ENCODE results near the gene ATP1B2.
"Not testable (repeated sequence)": the region's sequence is repeated elsewhere in the genome, so short reads cannot be mapped to it uniquely, and the experiment has no call there.

ATP1B2 gene, protein sequence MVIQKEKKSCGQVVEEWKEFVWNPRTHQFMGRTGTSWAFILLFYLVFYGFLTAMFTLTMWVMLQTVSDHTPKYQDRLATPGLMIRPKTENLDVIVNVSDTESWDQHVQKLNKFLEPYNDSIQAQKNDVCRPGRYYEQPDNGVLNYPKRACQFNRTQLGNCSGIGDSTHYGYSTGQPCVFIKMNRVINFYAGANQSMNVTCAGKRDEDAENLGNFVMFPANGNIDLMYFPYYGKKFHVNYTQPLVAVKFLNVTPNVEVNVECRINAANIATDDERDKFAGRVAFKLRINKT

GRCh38 chr17:7650509-7651096 lies at the start of gene ATP1B2:
ATP1B2 (plus strand) TSS chr17:7650926; CDS start chr17:7651519, 593 bp downstream.
- peak; percentile 30 for DNase-seq

GRCh38 chr17:7606280-7606679 lies 44.4 kb upstream of the ATP1B2 start:
- DNase-seq, result no peak

DNA sequence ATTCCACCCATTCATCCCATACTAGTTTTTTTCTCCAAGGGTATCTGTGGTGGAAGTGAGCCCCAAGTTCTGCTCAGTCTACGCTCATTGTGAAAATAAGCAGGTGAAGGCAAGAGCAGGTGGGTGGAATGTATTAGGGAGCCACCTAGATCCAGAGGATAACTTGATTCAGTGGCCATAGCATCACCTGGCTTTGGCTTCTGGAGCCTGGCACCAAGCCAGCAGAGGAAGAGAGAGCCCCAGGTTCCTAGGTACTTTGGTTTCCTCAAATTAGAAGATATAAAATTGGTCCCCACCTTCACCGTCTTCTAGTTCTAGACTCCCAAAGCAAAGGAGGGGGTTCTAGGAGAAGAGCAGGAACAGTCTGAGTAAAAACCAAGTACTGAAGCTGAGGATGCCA lies 40.1 kb upstream of the ATP1B2 start:
- DNase-seq, result no peak

DNA sequence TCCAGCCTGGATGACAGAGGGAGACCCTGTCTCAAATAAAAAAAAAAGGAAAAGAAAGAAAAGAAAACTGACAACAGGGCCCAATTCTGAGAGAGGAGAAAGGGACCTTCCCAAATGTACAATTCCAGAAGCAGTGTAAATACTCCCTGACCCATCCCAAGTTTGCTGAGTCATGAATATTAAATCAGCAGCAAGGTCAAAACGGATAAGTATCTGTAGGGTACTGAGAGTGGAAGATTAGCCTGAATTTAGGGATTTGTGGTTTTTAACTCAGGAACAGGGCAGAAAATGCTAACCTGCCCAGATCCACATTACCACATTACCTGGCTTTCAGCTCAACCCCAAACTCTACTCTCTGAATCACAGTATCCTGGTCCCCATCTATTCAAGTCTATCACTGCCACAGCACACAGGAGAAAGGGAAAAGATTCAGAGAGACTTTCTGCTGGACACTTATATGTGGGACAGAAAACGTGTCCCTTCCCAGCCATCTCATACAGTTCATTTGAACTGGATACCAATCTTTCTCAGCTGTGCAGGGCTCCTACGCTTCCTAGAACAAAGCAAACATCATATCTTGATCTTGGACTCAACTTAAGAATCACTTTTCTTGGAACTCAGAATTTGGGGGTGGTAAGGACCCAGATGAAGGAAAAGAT lies 39.0 kb upstream of the ATP1B2 start:
- DNase-seq, result no peak

DNA sequence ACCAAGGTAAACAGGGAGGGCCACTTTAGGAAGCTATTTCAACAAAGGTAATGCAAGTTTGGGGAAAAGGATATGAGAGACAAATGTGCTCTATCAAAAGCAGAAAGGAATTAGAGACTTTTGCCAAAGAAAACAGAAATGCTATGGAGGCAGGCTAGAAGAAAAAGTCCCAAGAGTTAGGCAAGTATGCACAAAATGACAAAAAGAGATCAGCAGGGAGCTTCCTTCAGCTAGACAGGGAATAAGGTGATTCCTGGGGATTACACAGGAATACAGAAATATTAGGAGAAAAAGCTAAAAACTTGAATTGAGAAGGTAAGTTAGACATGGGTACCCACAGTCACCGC lies 38.5 kb upstream of the ATP1B2 start:
- DNase-seq, result no peak

DNA sequence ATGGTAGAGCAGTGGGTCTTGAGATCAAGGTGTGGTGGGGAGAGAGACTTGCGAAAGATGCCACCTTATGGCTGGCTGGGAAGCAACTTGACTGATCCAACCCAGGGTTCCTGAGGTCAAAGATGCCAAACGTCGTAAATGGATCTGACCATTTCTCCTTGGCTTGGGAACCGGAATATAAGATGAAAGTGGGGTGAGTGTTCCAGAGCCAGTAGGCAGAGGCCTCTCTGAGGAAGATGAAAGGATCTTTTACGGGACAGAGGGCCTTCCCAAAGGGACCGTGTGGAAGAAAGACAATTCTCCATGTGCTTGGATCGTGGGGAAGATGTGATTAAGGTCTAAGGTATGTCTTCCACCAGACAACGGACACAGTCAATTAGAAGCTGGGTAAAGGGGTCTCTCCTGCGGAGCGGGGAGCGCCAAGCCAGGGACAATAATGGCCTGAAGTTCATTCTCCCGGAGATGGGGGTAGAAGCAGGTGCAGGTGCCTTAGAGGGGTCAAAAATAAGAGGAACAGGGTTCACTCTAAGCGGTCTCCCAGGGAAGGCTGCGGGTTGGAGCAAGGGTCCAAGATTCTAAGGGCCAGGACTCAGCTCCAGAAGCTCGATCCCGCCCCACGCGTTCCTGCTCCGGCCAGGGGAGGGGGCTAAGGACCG lies 36.8 kb upstream of the ATP1B2 start:
- no peak for DNase-seq

DNA sequence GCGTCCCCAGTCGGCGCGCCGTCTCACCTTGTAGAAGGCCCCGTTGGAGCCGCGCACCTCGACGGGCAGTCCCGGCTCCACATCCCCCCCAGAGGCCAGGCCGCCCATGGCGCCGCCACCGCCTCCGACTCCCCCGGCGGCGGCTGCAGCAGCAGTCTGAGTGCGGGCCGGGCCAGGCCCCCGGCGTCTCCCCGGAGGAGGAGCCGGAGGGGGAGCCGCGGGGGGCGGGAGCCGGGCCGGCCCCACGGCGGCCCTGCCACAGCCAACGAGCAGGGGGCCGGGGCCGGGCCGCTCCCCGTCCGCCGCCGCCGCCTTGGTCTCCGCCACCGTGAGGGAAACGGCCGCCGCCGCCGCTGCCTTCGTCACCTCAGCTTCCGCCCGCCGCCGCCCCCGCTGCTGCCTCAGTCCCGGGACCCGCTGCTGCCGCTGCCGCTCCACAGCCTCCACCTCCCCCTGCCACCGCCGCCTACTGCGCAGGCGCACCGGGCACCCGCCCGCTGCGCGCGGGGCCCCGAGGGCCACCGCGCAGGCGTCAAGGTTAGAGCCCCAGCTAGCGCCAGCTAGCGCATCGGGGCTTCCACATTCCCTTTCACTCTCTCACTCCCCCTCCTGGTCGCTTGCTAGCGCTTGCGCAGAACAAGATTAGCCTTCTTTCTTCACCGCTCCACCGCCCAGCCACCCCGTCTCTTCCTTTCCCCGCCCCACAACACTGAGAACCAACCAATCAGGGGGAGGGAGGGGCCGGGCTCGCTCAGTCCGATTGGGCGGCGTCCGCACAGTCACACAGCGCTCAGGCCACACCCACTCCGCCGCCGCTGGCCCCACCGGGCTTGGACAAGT lies 36.1 kb upstream of the ATP1B2 start, which contains the start of gene FXR2:
Gene FXR2 (minus strand): TSS at position 473 of the 840 bp plus-strand sequence. CDS start 365 bp downstream, at position 108.
- peak; percentile 99 for DNase-seq

DNA sequence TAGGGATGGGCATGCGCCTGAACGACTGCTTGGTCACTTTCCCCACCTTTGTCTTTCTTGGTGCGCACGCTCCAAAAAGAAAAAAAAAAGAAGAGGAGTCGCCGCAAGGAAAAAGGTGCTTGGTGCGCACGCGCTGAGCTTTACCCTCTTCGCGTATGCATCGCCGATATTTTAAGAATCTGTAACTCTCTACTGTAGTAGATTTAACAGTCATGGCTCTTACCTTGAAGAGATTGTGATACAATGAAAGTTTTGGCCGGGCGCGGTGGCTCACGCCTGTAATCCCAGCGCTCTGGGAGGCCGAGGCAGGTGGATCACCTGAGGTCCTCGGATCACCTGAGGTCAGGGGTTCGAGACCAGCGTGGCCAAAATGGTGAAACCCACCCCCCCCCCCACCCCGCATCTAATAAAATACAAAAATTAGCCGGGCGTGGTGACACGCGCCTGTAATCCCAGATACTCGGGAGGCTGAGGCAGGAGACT lies 35.4 kb upstream of the ATP1B2 start:
- no peak for DNase-seq

- DNase-seq, result no peak
These were observed 32.1 kb upstream of the ATP1B2 start for GRCh38 chr17:7618608-7619007.

DNA sequence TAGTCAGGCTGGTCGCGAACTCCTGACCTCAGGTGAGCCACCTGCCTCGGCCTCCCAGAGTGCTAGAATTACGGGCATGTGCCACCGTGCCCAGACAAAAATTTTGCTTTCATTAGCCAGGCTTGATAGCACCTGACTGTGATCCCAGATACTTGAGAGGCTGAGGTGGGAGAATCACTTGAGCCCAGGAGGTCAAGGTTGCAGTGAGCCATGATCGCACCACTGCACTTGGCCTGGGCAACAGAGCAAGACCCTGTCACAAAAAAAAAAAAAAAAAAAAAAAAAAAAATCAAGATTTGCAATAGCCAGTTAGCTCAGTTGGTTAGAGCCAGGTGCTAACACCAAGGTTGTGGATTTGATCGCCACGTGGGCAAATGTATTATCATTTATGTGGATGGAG lies 29.9 kb upstream of the ATP1B2 start:
- no peak for DNase-seq

DNA sequence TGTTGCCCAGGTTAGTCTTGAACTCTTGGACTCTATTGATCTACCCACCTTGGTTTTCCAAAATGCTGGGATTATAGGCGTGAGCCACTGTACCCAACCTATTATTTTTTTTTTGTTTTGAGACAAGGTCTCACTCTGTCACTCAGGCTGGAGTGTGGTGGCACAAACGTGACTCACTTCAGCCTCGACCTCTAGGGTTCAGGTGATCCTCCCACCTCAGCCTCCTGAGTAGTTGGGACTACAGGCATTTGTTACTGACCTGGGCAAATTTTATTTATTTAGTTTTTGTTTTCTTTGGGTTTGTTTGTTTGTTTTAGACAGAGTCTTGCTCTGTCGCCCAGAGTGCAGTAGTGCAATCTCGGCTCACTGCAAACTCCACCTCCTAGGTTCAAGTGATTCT lies 27.1 kb upstream of the ATP1B2 start:
- no peak for DNase-seq

- not testable (repeated sequence) for DNase-seq
These were observed 25.0 kb upstream of the ATP1B2 start for GRCh38 chr17:7625749-7626148.

DNA sequence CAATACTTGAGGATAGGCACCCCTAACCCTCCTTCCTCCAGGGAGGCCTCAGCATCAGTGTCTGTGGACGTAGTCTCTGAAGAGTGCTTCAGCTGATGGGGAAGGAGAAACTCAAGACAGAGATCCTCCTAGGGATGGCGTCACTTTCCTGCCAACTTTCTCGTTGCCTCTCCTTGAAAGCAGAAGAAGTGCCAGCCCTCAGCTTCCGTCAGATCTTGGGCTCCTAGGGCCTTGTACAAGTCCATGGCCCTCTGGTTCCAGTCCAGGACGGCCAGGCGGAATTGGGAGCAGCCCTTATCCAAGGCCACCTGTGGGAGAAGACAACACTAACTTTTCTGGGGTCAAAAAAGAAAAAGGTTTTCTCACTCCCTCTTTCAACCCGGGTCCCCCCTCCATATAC lies 24.4 kb upstream of the ATP1B2 start:
- no peak for DNase-seq

DNA sequence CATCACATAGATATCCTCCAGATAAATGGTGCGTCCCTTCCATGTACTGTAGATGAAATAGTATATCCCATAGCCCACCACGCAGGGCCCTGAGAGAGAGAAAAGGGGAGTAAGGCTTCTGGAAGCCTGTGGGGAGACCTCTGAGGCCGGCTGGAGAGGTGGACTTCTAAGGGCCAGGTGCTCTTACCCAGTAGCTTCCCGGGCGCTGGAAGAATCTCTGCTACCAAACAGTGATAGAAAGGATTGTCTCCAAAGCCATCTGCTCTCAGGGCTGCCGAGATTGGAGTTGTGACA lies 23.8 kb upstream of the ATP1B2 start:
- no peak for DNase-seq

GRCh38 chr17:7627250-7628121 lies 23.2 kb upstream of the ATP1B2 start, which contains the start of gene SAT2:
SAT2 (minus strand) TSS chr17:7627821; CDS start chr17:7627635, 186 bp downstream.
- peak; percentile 68 for DNase-seq

DNA sequence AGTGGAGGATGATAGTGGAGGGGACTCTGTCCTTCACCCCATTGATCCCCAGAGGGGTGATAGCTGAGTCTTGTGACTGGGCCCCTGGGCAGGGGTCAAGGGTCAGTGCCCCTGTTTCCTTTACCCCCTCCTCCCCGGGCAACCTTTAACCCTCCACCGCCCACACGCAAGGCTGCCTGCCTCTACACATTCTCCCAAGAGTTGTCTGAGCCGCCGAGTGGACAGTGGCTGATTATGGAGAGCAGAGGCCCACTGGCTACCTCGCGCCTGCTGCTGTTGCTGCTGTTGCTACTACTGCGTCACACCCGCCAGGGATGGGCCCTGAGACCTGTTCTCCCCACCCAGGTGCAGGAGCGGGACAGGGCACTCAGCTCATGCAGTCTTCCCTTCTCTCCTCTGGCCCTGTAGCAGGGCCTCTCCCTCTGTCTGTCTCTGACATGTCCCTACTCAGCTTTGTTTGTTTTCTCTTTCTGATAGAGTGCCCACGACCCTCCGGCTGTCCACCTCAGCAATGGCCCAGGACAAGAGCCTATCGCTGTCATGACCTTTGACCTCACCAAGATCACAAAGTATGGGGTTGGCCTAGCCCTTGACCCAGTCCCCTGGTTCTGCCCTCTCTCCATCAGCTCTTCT lies 20.7 kb upstream of the ATP1B2 start, which contains the start of gene SHBG:
Gene SHBG (plus strand): TSS at position 197 of the 633 bp plus-strand sequence. CDS start 38 bp downstream, at position 235.
- DNase-seq, result no peak

- no peak for DNase-seq
These were observed 19.0 kb upstream of the ATP1B2 start for GRCh38 chr17:7631398-7632380.

- no peak for DNase-seq
These were observed 18.2 kb upstream of the ATP1B2 start for GRCh38 chr17:7632492-7632894.

GRCh38 chr17:7633093-7633492 lies 17.6 kb upstream of the ATP1B2 start:
- DNase-seq, result no peak

- DNase-seq, result no peak
These were observed 16.3 kb upstream of the ATP1B2 start for GRCh38 chr17:7634384-7634783.
